SKM-1 treated with dmso at 0.1 percent for 144 hours (cell line): ENCODE measurements around the gene JDP2.
A peak's percentile ranks its signal among the peaks of the same experiment; 100 is the strongest.

ENCODE experiments used
- DNase-seq: peaks from one replicate; lab custom pipeline; 2025; ENCODE audit not compliant: unreplicated experiment; lab: John Stamatoyannopoulos, UW

JDP2 gene

DNA sequence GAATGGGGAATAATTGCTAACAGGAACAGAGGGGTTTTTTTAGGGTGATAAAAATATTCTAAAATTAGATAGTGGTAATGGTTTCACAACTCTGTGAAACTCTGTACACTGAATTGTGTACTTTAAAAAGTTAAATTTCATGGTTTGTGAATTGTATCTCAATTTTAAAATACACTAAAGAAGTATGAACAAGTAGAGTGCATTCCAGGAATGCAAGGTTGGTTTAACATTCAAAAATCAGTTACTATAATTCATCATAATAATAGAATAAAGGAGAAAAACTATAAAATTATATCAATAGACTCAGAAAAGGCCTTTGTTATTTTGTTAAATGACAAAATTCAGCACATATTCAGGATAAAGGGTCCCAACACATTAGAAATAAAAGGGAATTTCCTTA, 83.4 kb downstream of the JDP2 start:
- DNase-seq, result no peak

GRCh38 chr14:75513911-75514672, 86.3 kb downstream of the JDP2 start:
- no peak for DNase-seq

DNA sequence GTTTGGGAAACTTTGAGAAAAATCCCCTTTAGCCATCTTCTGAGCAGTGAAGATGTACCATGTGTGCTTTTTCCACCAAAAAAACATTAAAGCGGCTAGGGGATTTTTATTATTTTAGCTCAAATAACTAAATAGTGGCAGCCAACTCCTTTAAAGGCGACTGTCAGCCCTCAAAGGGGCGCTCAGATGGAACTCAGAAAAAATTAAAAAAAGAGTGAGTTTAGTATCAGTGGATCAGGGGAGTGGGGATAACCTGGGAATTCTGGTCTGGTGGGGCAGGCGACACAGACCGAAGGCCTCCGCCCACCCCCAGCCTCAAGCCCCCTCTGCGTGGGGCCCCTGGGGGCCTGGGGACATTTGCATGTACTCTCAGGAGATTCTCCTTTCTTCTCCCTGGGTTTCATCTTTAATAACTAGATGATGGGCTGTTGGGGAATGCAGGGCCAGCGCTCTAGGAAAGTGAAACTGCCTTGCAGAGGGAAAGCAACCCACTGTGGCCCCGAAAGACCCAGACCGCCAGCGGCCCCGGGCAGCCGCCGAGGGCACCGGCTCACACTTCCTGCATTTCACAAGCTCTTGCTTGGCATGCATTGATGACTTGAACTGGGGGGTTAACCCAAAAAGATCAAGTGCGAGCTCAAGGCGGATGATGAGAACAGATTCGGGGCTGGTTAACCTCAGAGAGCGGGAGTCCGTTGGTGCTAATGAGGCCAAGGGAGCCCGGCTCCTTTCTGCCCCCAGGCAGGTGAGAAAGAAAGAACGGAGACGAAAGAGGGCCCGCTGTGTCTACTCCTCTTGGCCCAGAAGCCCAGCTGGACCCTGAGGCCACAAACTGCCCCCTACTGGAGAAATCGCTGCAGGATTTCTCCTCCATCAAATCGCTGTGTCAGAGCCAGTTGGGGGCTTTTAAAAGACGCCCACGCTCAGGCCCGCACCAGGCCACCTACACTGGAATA, 87.1 kb downstream of the JDP2 start:
- DNase-seq, result peak; percentile 32

DNA sequence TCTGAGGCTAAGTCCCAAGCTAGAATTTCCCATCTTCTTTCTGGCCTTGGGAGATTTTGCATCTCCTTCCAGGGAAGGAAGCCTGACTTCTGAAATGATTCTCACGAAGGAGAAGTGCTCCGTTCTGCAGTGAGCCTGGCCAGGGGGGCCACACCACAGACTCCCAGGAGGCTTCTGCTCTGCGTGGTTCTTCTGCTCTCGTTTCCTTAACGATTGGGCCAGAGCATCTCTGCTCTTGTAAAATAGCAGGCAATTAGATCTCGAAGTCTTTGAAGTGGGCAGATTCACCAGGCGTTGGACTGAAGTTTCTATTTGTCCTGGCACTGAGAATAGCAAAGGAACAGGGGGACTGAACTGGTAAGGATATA, 87.8 kb downstream of the JDP2 start:
- peak; percentile 76 for DNase-seq

DNA sequence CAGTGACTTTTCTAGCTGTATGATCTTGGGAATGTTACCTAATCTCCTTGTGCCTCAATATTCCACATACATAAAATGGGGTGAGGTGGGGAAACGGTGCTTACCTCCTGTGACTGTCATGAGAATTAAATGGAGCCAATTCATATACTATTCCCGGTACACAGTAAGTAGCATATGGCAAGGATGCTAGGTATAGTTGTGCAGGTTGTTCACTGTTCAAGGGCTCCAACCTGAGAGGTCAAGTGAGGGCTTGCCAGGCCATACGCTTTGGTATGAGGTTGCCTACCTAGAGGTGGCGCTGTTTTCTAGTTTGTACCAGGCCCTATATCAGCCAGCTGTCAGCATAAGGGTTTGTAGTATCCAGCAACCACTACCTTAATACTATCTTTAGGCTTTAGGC, 90.8 kb downstream of the JDP2 start:
- no peak for DNase-seq

GRCh38 chr14:75519394-75519793, 91.6 kb downstream of the JDP2 start:
- DNase-seq, result no peak

DNA sequence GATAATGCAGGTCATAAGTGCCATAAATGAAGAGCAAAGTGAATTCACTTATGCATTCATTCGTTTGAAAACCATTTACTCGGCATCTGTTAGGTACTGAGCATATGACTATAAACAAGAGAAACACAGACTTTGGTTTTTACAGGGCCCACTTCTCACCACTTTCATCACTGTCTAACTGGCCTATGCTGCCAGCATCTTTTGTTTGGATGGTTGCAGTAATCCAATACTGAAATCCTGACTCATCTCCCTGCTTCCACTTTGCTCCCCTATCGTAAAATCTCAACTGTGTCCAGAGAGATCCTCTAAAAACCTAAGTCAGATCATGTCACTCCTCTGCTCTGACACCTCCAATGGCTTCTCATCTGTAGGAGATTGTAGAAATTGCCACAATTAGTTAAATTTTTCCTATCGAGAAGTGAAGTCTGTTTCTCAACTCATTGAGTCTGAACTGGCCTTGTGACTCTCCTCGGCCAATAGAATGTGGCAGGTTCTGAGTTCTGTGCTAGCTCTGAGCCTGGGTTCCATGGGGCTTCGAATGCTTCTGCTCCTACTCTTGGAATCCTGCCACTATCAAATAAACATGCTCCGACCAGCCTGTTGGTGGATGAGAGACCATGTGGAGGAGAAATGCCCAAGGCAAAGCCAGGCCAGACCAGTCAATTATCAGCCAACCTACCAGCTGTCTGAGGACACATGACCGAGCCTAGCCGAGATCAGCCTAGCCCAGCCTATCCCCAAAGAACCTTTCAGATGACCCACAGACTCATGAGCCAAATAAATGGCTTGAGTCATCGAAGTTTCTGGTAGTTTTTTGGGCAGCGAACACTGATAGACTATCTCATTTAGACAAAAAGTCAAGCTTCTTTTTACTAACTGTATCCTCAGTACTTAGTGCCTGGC, 92.3 kb downstream of the JDP2 start:
- DNase-seq, result no peak

DNA sequence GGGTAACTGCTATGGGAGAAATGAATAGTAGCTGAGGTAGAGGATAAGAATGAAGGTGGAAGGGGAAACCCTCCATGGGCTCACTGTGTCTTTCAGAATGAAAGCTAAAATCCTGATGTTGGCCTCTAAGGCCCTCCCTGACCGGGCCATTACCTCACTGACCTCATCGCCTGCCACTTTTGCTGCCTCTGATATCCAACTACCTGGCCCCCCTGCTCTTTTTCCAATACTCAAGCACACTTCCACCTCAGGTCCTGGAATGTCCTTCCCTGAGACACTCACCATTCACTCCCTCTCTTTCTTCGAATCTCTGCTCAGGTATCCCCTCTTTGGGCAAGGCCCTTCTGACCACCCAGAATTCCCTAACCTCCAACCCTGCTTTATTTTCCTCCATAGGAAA, 93.0 kb downstream of the JDP2 start:
- DNase-seq, result no peak

DNA sequence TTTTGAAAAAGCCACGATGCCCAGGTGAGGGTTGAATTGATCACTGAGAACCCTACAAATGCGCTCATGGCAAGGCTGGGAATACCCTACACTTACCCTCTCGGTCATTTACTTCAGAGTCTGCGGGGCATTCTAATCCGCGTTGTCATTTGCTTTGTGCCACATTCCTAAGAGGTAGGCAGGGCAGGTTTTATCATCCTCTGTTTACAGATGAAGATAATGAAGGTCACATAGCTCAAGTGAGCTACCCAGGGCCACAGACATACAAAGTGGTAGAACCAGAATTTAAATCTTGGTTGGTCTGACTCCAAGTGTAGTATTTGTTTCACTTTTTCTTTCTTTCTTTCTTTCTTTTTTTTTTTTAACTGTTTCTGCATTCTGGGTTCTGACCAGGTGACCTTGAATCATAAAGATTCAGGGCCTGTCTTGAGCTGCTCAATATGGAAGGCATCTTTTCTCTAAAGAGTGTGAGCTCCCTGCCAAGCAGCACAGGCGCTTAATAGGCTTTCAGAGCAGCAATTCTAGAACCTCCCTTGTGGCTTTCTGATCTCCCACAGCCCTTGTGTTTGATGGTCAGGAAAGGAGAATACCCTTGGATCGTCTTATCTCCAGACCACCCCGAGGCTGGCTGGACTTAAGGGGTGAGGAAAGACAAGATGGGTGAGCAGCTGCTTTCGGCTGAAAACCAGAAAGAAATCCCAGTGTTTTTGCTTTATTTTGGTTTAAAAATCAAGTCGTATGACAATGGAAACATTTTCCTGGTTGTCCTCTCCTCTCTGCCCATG, 93.8 kb downstream of the JDP2 start:
- no peak for DNase-seq

GRCh38 chr14:75522224-75522982, 94.6 kb downstream of the JDP2 start, which contains the start of gene BATF:
Gene BATF (plus strand): TSS chr14:75522469. CDS start chr14:75522683, 214 bp downstream.
- no peak for DNase-seq

DNA sequence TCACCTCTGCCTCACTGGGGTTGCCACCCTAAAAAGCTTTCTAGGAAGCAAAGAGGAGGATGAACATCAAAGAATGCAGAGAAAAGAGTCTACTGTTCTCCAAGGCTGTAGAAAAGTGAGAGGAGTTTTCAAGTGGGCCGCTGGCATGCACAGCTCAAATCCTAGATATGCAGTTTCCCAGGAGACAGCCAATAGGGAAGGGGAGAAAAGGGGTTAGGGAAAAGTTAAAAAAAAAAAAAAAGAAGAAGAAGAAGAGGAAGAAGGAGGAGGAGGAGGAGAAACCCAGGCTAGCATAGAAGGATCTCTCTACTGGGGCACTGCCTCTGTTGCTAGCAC, 95.1 kb downstream of the JDP2 start:
- no peak for DNase-seq
